ENCODE results near the gene TMEM9.

The TMEM9 gene

GRCh38 chr1:201105688-201106087, 48.6 kb downstream of the TMEM9 start:
- TF ChIP-seq CTCF (IDR thresholded peaks at IDR 0.05; ENCODE audit: extremely low read depth, missing control alignments) = no peak
- DNase-seq (ENCODE audit: low spot score) = no peak

GRCh38 chr1:201104141-201104540, 50.1 kb downstream of the TMEM9 start:
- DNase-seq (ENCODE audit: low spot score) = no peak
- no peak for TF ChIP-seq CTCF (IDR thresholded peaks at IDR 0.05; ENCODE audit: extremely low read depth, missing control alignments)

- DNase-seq (ENCODE audit: low spot score) = no peak
- no peak for TF ChIP-seq CTCF (IDR thresholded peaks at IDR 0.05; ENCODE audit: extremely low read depth, missing control alignments)
These were observed 50.6 kb downstream of the TMEM9 start for GRCh38 chr1:201103666-201104065.

GRCh38 chr1:201100169-201100930, 53.9 kb downstream of the TMEM9 start:
- no peak for DNase-seq (ENCODE audit: low spot score)
- TF ChIP-seq CTCF (IDR thresholded peaks at IDR 0.05; ENCODE audit: extremely low read depth, missing control alignments) = no peak

- TF ChIP-seq CTCF (IDR thresholded peaks at IDR 0.05; ENCODE audit: extremely low read depth, missing control alignments) = no peak
- no peak for DNase-seq (ENCODE audit: low spot score)
These were observed 55.1 kb downstream of the TMEM9 start for GRCh38 chr1:201098992-201099677.

GRCh38 chr1:201096977-201097856, 57.1 kb downstream of the TMEM9 start:
- no peak for DNase-seq (ENCODE audit: low spot score)
- TF ChIP-seq CTCF (IDR thresholded peaks at IDR 0.05; ENCODE audit: extremely low read depth, missing control alignments) = no peak
